GM18907 (cell line): ENCODE measurements around the gene ABCC3.

Experiments used
- ATAC-seq: cut with Tn5 transposase; IDR thresholded peaks from one replicate; pipeline ENCODE4 v1.9.1; 2021; ENCODE audit warnings: mild to moderate bottlenecking, moderate library complexity; ENCODE audit not compliant: unreplicated experiment

ABCC3 gene, protein sequence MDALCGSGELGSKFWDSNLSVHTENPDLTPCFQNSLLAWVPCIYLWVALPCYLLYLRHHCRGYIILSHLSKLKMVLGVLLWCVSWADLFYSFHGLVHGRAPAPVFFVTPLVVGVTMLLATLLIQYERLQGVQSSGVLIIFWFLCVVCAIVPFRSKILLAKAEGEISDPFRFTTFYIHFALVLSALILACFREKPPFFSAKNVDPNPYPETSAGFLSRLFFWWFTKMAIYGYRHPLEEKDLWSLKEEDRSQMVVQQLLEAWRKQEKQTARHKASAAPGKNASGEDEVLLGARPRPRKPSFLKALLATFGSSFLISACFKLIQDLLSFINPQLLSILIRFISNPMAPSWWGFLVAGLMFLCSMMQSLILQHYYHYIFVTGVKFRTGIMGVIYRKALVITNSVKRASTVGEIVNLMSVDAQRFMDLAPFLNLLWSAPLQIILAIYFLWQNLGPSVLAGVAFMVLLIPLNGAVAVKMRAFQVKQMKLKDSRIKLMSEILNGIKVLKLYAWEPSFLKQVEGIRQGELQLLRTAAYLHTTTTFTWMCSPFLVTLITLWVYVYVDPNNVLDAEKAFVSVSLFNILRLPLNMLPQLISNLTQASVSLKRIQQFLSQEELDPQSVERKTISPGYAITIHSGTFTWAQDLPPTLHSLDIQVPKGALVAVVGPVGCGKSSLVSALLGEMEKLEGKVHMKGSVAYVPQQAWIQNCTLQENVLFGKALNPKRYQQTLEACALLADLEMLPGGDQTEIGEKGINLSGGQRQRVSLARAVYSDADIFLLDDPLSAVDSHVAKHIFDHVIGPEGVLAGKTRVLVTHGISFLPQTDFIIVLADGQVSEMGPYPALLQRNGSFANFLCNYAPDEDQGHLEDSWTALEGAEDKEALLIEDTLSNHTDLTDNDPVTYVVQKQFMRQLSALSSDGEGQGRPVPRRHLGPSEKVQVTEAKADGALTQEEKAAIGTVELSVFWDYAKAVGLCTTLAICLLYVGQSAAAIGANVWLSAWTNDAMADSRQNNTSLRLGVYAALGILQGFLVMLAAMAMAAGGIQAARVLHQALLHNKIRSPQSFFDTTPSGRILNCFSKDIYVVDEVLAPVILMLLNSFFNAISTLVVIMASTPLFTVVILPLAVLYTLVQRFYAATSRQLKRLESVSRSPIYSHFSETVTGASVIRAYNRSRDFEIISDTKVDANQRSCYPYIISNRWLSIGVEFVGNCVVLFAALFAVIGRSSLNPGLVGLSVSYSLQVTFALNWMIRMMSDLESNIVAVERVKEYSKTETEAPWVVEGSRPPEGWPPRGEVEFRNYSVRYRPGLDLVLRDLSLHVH (N-terminal part only)

DNA sequence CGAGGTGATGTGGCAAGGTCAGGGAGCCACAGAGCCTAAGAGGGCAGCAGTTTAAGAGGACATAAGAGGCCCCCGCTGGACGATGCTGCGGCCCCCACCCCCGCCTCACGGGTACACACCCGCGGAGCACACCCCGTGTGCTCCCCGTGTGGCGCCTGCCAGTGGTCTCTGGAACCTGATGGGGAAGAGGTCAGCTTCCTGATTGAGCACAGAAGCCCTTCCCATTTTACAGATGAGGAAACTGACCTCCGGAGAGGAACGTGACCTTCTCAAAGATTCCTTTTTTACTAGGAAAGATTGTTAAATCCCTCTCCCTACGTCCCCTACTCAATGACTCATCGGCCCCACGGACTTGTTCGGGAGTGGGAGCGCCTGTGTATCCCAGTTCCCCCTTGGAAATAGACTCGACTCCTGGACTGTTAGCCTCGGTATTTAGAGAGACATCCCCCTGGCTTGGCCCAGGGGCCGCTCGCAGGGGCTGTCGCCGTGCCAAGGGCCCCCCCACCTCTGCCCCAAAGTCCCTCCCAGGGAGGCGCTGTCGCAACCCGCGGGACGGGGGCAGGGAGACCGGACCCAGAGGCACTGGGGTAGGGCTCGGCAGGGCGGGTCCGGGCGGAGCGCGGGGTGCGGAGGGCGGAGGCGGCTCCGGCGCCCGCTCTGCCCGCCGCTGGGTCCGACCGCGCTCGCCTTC is at the start of gene ABCC3:
TSS of gene ABCC3 (plus strand) at position 658 of the 691 bp plus-strand sequence. CDS start 56 bp downstream, outside the sequence.
- ATAC-seq: no peak

DNA sequence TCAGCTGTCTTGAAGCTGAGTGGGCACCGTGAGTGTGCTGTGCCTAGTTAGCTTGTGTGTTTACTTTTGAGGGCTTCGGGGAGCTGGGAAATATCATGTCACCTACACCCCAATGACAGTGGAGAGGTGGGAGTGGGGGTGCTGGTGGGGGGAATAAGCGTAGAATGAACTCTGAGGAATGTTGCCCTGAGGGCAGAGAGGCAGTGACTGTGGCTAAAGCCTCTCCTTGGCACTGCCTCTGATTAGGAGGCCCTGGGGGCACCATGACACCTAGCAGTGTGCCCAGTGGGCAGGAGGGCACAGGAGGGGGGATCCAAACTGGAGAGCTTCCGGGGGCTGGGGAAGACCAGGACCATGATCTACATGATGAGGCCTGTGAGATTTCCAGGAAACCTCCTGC is 49.3 kb upstream of the ABCC3 start:
- no peak for ATAC-seq

DNA sequence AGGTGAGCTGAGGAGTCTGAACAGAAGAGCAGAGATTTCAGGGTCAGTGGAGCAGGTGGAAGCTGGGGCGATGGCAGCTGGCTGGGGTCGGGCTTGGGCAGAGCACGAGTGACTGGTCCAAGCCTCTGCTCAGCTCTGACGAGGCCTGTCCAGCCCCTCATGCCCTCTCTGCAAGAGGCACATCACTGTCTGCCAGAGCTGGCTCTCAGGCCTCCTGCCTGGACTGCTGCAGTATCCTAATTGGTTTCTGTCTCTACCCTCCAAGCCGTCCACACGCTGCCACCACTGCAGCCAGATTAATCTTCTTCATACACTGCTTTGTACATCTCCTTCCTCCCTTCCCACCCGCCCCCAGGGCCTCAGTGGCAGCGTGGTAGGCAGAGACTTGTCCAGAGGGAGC is 48.8 kb upstream of the ABCC3 start:
- ATAC-seq: no peak

DNA sequence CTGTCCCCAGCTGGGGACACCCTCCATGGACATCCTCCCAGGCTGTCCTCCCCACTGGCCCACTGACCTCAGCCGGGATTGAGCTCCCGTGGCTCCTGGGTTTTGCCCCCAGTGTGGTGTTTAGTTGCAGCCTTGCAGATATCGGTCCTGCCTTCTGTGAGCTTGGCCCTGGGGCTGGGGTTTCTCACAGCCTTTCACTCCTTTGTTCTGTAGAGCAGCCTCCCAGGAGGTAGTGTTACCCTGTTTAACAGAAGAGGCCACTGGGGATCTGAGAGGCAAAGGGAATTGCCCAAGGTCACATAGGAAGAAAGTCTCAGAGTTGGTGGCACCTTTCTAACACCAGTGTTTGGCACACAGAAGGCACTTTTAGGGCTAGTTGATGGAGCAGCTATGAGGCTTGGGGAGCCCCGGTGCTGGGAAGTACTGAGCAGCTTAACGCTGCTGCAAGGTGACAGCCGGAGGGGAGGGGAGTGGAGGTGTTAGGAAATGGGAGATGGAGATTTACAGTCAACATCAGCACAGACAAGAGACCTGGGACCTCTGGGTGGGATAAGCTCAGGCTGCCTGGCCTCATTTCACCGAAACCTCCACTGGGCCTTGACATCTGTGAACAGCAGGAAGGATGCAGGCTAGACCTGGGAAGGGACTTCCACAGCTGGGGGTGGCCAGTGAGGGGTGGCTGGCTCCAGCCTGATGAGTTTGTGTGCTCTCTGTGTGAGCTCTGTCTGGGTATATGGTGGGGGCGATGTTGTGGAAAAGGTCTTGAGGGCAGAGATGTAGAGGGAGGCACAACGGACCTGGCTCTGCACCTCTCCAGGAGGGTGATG is 48.0 kb upstream of the ABCC3 start:
- ATAC-seq: no peak

DNA sequence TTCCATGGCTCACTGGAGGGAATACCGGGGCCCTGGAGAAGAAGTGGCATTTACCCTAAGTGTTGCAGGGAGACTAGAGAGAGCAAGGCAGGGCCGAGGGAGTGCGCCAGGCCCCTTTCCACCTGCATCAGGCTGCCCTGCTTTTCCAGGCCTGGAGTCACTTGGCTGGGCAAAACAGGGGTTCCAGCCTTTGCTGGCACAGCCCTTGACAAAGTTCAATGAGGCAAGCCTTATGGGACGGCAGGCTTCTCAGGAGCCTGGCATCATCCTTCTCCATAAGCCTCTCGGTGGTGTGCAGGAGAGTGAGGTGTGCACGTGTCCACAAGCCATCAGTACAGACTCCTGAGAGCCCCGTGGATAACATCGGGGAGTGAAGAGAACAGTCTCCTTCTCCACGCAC is 47.1 kb upstream of the ABCC3 start:
- no peak for ATAC-seq

DNA sequence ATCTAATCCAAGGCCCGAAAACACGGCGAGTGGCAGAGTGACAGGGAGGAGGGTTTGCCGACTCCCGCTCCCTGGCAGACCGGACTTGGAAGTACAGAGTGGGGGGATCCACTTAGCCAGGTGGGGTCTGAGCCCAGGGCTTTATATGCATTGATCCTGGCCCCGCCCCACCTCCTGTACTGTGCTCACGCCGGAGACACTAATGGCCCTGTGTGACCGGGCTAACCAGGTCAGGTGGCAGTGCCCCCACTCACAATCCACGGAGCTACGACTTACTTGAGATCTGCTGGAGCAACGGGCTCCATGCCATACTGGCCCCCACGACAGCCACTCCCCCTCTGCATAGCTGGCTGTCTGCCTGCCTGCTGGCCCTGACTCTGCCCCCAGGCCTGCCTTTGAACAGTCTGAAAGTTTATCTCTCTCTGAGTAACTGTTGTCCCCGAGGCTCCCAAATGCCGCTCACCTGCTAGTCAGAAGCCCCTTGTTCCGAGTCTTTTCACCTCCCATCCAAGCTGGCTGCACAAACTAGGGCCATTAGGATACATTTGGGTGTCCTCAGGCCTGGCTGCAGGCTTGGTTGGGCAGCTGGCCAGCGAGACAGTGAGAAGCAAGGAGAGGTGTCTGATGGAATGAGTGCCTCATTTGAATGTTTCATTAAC is 46.2 kb upstream of the ABCC3 start:
- no peak for ATAC-seq

DNA sequence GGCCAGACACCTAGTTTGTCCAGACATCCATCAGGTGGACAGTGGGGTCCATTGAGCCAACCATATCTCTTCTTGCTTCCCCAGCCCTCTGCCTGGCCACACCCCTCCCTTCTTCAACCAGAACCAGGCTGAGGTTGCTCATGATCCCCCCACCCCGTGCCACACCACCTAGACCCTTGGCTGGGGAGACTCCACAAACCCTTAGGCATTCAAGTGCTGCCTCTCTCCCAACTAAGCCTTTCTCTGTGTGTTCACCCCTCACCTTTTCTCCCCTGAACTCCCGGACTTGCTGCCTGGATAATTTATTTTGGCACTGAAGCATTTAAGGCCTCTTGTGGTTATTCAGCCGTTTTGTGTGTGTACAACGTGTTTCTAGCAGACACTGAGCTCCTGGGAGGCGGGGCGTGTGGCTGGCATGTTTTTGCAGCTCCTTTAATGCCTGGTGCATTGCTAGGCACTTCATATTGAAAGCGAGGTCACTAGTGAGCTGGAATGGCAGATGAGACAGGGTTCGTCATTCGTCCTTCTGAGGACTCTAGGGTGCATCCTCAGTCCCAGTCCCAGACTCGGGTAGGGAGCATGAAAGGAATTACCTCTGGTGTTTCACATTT is 45.5 kb upstream of the ABCC3 start:
- ATAC-seq: no peak

DNA sequence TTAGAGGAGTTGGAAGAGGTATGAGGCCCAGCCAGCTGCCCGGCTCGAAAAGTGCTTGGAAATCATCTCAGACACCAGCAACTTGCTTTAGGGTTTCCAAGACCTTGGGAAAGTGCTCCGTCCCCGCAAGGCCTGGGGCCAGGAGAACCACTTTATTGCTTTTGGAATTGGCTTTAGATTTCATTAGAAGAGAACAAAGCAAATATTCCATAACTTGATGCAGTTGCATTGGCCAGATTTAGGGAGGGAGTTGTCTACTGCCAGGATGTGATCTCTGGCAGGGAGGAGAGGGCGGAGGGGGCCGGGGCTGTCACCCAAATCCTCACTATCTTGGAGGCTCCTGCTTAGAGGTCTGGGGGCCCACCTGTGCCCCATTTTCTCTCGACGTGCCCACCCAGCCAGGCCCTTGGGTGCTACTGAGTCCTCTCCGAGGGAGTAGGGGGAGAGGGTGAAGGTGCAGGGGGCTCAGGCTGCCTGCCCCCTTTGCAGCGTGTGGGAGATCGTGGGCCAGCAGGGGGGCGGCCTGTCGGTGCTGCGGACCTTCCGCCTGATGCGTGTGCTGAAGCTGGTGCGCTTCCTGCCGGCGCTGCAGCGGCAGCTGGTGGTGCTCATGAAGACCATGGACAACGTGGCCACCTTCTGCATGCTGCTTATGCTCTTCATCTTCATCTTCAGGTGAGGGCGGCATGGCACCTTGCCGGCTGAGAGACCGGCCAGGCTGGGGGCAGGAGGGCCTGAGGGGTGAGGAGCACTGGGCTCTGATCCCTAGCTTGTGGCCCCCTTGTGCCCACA is 43.5 kb upstream of the ABCC3 start:
- ATAC-seq: no peak

DNA sequence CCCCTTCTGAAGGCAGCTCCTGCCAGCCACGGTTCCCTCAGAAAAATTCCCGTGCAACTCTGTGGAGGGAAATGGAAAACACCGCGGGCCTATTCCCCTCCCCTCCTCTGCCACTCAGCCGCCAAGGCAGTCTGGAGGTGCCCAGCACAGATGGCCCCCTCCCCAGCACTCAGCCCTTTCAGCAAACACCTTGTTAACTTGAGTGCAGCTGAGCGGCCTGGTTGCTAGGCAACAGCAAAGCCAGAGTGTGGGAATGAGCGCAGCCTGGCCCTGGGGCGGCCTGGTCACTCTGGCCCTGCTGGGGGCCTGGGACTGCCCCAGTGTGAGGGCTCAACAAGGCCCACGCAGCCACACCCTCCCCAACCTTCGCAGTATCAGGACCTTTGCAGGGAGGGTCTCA is 41.4 kb upstream of the ABCC3 start:
- no peak for ATAC-seq

DNA sequence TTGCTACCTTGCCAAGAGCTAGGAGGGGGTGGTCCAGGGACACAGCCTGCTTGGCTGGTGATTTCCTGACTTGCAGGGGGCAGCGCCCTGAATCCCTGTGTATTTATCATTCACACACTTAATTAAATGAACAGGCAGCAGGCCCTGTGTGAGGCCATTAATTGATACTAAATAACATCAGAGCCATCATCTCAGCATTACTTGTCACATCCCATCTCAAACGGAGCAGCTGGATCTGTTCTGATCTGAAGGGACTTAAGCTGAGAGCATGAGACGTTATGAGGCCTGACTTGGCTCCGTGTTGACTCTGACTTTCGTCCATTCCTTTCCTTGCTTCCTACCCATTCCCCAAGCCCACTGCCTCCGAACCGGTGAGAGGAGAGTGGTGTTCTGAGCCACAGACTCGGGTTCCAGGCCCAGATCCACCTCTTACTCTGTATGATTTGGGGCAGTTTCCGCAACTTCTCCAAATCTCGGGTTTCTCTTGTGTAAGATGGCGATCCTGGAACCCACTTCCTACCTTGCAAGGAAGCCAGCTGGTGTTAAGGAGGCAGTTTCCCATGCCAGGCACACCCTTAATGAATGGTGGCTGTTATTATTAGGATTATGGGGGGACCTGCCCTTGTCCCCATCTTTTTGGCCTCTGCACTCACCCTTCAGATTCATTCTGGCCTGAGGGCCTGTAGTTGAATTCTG is 40.4 kb upstream of the ABCC3 start:
- ATAC-seq: no peak

DNA sequence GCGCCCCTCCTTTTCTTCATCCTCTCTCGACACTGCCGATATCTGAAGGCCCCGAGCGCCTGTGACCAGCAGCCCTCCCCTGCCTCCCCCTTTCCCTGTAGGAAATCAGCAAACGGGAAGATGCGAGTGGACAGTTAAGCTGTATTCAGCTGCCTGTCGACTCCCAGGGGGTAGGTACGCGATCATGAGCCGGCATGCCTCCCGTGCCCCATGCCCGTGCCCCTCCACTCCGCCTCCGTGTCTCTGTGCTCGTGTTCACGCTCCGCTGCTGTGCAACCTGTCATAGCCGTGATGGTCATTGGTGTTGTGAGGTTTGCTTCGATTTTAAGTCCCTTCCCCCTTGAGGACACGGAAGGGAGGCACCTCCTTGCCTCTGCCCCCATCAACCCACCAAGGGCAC is 39.8 kb upstream of the ABCC3 start:
- ATAC-seq: no peak

DNA sequence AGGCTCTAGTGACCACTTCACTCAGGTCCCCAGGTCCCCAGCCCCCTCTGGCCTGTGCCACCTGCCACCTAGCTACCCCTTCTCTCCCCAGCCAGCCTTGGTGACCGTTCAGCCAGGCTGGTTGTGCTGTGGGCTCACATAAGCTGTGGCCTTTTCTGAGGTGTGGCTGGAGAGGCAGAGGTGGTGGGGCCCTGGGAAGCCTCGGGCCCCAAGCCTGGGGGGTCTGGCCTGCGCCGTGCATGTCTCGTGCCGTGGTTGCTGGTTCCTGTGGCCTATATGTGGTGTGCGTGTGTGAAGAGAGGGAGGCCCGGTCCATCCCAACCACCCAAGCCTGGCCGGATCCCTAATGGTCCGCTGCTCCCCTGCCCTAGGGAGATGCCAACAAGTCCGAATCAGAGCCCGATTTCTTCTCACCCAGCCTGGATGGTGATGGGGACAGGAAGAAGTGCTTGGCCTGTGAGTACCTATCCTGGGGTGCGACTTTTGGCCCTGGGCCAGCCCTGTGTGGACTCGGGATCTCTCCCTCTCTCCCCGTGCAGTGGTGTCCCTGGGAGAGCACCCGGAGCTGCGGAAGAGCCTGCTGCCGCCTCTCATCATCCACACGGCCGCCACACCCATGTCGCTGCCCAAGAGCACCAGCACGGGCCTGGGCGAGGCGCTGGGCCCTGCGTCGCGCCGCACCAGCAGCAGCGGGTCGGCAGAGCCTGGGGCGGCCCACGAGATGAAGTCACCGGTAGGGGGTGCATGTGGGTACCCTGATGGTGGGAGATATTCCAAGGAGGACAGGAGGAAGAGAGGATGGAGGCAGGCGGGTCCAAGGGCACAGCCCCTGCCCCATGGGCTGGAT is 38.3 kb upstream of the ABCC3 start:
- no peak for ATAC-seq

DNA sequence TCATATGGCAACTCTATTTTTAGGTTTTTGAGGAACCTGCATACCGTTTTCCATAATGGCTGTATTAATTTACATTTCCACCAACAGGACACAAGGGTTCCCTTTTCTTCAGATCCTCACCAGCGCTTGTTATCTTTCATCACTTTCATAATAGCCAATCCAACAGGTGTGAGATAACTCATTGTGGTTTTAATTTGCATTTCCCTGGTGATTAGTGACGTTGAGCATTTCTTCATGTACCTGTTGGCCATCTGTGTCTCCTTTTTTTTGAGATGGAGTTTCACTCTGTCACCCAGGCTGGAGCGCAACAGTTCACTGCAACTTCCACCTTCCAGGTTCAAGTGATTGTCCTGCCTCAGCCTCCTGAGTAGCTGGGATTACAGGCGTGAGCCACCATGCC is 36.2 kb upstream of the ABCC3 start:
- ATAC-seq: no peak

DNA sequence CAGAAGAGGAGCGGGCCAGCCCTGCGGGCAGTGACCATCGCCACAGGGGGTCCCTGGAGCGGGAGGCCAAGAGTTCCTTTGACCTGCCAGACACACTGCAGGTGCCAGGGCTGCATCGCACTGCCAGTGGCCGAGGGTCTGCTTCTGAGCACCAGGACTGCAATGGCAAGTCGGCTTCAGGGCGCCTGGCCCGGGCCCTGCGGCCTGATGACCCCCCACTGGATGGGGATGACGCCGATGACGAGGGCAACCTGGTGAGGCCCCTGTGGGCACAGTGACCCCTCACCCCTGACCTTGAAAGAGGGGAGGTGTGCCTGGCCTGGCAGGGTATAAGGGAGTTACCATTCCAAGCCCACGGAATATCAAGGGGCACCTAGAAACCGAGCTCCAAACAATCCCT is 35.1 kb upstream of the ABCC3 start:
- no peak for ATAC-seq

DNA sequence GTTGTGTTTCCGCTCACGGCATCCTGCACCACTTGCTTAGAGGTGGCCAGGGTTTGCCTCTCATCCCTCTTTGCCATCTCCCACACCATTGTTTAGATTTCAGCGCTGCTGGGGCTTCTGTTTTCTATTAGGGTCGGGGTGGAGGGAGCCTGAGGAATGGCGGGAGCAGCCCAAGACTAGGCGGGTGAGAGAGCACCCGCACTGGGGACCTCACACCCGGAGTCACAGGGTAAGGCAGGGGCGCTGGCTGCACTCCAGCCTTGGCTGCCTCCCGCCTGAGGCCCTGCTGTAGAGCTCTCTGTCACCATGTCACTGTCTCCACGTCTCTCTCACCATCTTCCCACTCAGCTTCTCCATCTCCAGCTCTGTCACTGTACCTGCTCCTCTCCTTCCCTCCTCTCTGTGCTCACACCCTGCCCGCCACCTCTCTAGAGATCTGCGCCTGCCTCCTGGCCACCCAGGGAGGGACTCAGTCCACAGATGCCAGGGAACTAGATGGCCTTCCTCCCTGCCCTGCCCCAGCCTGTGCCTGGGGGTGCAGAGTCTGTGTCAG is 32.8 kb upstream of the ABCC3 start:
- ATAC-seq: no peak

DNA sequence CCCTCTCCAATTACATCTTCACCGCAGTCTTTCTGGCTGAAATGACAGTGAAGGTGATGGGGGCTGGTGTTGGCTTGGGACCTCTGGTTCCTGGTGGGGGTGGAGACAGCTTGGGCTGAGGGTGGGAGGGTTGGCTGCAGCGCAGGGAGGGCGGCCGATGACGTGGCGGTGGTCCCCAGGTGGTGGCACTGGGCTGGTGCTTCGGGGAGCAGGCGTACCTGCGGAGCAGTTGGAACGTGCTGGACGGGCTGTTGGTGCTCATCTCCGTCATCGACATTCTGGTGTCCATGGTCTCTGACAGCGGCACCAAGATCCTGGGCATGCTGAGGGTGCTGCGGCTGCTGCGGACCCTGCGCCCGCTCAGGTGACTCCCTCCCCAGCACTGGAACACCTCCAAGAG is 31.8 kb upstream of the ABCC3 start:
- ATAC-seq: no peak
